NOMO-1 treated with DMSO at 0.1 percent for 48 hours (cell line): ENCODE measurements around the gene TMEM236.

Experiments used
- DNase-seq: peaks from one replicate; lab custom pipeline; 2025; ENCODE audit not compliant: unreplicated experiment; lab: John Stamatoyannopoulos, UW

TMEM236 gene

GRCh38 chr10:17737027-17737965 is 14.7 kb upstream of the TMEM236 start:
- peak; percentile 39 for DNase-seq

GRCh38 chr10:17740668-17741067 is 11.3 kb upstream of the TMEM236 start:
- no peak for DNase-seq

GRCh38 chr10:17742918-17743317 is 9.1 kb upstream of the TMEM236 start:
- peak; percentile 42 for DNase-seq

- no peak for DNase-seq
Observed at GRCh38 chr10:17743437-17743836, 8.6 kb upstream of the TMEM236 start.

GRCh38 chr10:17744341-17744861 is 7.6 kb upstream of the TMEM236 start:
- no peak for DNase-seq

GRCh38 chr10:17747883-17748550 is 4.0 kb upstream of the TMEM236 start:
- DNase-seq, result no peak

- no peak for DNase-seq
Observed at GRCh38 chr10:17749890-17750289, 2.1 kb upstream of the TMEM236 start.

GRCh38 chr10:17756557-17757217 is 4.7 kb downstream of the TMEM236 start:
- peak; percentile 58 for DNase-seq

GRCh38 chr10:17758200-17758599 is 6.2 kb downstream of the TMEM236 start:
- no peak for DNase-seq

GRCh38 chr10:17758896-17759295 is 6.9 kb downstream of the TMEM236 start:
- DNase-seq, result no peak

- no peak for DNase-seq
Observed at GRCh38 chr10:17764142-17764541, 12.1 kb downstream of the TMEM236 start.

GRCh38 chr10:17765602-17766001 is 13.6 kb downstream of the TMEM236 start:
- no peak for DNase-seq

- DNase-seq, result no peak
Observed at GRCh38 chr10:17766731-17767130, 14.7 kb downstream of the TMEM236 start.

- DNase-seq, result no peak
Observed at GRCh38 chr10:17768496-17768895, 16.5 kb downstream of the TMEM236 start.

GRCh38 chr10:17768957-17769356 is 17.0 kb downstream of the TMEM236 start:
- DNase-seq, result peak; percentile 15

- DNase-seq, result peak; percentile 84
Observed at GRCh38 chr10:17771017-17771416, 19.0 kb downstream of the TMEM236 start.

GRCh38 chr10:17779784-17780183 is 27.8 kb downstream of the TMEM236 start:
- DNase-seq, result no peak

GRCh38 chr10:17780727-17781126 is 28.7 kb downstream of the TMEM236 start:
- DNase-seq, result no peak

GRCh38 chr10:17781856-17782255 is 29.9 kb downstream of the TMEM236 start:
- DNase-seq, result no peak

GRCh38 chr10:17782921-17783665 is 31.1 kb downstream of the TMEM236 start:
- DNase-seq, result no peak

- DNase-seq, result peak; percentile 38
Observed at GRCh38 chr10:17783751-17784150, 31.8 kb downstream of the TMEM236 start.
